Activated CD4-positive, alpha-beta memory T cell treated with anti-CD3 and anti-CD28 coated beads for 36 hours (primary cell): ENCODE results near the gene CAMK1D. TPM values are rescaled to one million over a fixed set of nuclear protein-coding genes. Genes with fewer than 3 reads are reported as not detected.
A peak's percentile ranks its signal among the peaks of the same experiment; 100 is the strongest.
"Not testable (repeated sequence)": the region's sequence is repeated elsewhere in the genome, so short reads cannot be mapped to it uniquely, and the experiment has no call there.

Experiments
- CTCF ChIA-PET: fragments of 350-600 bp; sonication (Branson Sonifier 250); formaldehyde crosslinking; loops from one replicate; lab custom pipeline; 2021; ENCODE audit warnings: antibody characterized with exemption, inconsistent platforms; lab: Charles Lee
- POLR2A ChIA-PET: fragments of 350-600 bp; sonication (Branson Sonifier 250); formaldehyde crosslinking; loops from one replicate; lab custom pipeline; 2021; ENCODE audit warnings: antibody characterized with exemption; lab: Charles Lee
- DNase-seq: peaks from one replicate; pipeline ENCODE4 v3.0.0-alpha.2; 2020
- H3K27ac Mint-ChIP-seq: one replicate; pipeline ENCODE4 v1.8.0; 2021; ENCODE audit warnings: mixed read lengths
- H3K27me3 Mint-ChIP-seq: one replicate; pipeline ENCODE4 v1.8.0; 2021; ENCODE audit warnings: mixed read lengths
- H3K36me3 Mint-ChIP-seq: one replicate; pipeline ENCODE4 v1.8.0; 2021; ENCODE audit warnings: mixed read lengths
- H3K4me1 Mint-ChIP-seq: one replicate; pipeline ENCODE4 v1.8.0; 2021; ENCODE audit warnings: low read depth, mixed read lengths
- H3K4me3 Mint-ChIP-seq: one replicate; pipeline ENCODE4 v1.8.0; 2021; ENCODE audit warnings: mild to moderate bottlenecking, mixed read lengths
- H3K9me3 Mint-ChIP-seq: one replicate; pipeline ENCODE4 v1.8.0; 2021; ENCODE audit warnings: mixed read lengths
- intact Hi-C: fragments of 100-400 bp; cut with micrococcal nuclease; formaldehyde crosslinking; loops from one replicate; pipeline ENCODE4 v1.15.1; 2023
- total RNA-seq, 2 experiments: library from RNA; stranded (reverse); gene quantifications; one replicate each; pipeline ENCODE4 v1.2.3, GENCODE V29; 2021

Gene CAMK1D
- total RNA-seq, 2 experiments from 2014 or later = 17.7 to 17.9 TPM

DNA sequence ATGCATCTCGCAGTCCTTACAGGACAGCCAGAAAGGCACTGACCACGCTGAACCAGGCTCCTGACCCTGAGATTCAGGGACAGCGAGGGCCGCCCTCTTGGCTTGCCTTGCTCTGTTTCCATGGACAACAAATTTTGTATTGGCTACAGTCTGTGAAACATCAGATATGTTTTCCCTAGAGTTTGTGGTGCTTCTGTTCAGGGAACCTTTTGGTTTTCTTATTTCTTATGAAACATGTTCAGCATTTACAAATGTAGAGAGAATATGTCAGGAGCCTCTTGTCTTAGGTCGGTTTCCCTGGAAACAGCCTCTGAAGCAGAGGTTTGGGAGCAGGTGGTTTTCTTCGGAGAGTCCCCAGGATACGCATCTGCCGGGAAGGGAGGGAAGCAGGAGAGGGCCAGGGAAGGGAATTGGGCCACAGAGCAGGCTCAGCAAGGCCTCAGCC, 392.0 kb downstream of the CAMK1D start:
- no peaks in the 10 kb centered on the region for H3K27me3 Mint-ChIP-seq
- ChIA-PET POLR2A (no interaction called here), CTCF (no interaction called here)
- H3K4me3 Mint-ChIP-seq = no peak overlapping the region
- no peak overlapping the region for H3K27ac Mint-ChIP-seq
- H3K4me1 Mint-ChIP-seq = peaks cover 4% of the 10 kb centered on the region
- intact Hi-C loops = no loop called here
- DNase-seq = no peak
- no peaks in the 10 kb centered on the region for H3K9me3 Mint-ChIP-seq
- H3K36me3 Mint-ChIP-seq = no peaks in the 10 kb centered on the region

DNA sequence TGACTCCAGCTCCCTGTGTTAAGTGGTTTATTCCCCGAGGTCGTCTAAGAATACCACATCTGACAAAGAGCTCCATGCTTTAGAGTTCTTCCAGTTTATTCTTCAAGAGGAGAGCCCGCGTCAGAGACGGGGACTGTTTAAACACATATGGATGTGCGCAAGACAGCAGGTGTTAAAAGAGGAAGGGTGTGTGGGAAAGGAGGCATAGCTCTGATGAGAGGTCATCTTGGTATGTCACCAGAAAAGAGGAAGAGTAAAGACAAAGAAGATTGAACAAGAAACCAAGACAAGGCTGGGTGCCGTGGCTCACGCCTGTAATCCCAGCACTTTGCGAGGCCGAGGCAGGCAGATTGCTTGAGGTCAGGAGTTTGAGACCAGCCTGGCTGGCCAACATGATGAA, 393.4 kb downstream of the CAMK1D start:
- intact Hi-C loops = no loop called here
- no peak for DNase-seq
- no peak overlapping the region for H3K4me3 Mint-ChIP-seq
- no peak overlapping the region for H3K27ac Mint-ChIP-seq
- no peaks in the 10 kb centered on the region for H3K27me3 Mint-ChIP-seq
- ChIA-PET CTCF (interaction anchor here (1.2 kb wide), 1 partner anchor 105 kb away, joined by 3 read pairs; no protein-coding TSS in a partner anchor), POLR2A (interaction anchor here (0.8 to 0.9 kb wide), 2 partner anchors 12 to 194 kb away, joined by 3 read pairs; no protein-coding TSS in a partner anchor)
- H3K4me1 Mint-ChIP-seq = peaks cover 4% of the 10 kb centered on the region
- no peaks in the 10 kb centered on the region for H3K9me3 Mint-ChIP-seq
- no peaks in the 10 kb centered on the region for H3K36me3 Mint-ChIP-seq

- CTCF ChIA-PET, H3K27ac Mint-ChIP-seq, H3K9me3 Mint-ChIP-seq, H3K27me3 Mint-ChIP-seq, DNase-seq, H3K4me1 Mint-ChIP-seq, H3K4me3 Mint-ChIP-seq, H3K36me3 Mint-ChIP-seq, intact Hi-C loops: not testable (repeated sequence)
- POLR2A ChIA-PET = interaction anchor here (0.8 to 0.9 kb wide), 2 partner anchors 13 to 193 kb away, joined by 3 read pairs; no protein-coding TSS in a partner anchor
These were observed 394.1 kb downstream of the CAMK1D start for GRCh38 chr10:12743466-12743865.

DNA sequence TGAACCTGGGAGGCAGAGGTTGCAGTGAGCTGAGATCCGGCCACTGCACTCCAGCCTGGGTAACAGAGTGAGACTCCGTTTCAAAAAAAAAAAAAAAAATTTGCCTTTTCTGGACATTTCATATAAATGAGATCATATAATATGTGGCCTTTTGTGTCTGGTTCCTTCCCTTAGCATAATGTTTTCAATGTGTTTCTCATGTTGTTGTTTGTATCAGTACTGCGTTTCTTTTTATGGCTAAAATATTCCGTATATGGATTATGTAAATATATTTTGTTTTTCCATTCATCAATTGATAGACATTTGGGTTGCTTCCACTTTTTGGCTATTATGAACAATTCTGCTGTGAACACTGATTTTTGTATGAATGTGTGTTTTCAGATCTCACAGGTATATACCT, 394.6 kb downstream of the CAMK1D start:
- POLR2A ChIA-PET = no interaction called here
- CTCF ChIA-PET = no interaction called here
- Mint-ChIP-seq H3K9me3 (no peaks in the 10 kb centered on the region), H3K27me3 (no peaks in the 10 kb centered on the region), H3K27ac (no peak overlapping the region), H3K4me3 (no peak overlapping the region), H3K4me1 (peaks cover 4% of the 10 kb centered on the region), H3K36me3 (no peaks in the 10 kb centered on the region)
- intact Hi-C loops = no loop called here
- DNase-seq = no peak

DNA sequence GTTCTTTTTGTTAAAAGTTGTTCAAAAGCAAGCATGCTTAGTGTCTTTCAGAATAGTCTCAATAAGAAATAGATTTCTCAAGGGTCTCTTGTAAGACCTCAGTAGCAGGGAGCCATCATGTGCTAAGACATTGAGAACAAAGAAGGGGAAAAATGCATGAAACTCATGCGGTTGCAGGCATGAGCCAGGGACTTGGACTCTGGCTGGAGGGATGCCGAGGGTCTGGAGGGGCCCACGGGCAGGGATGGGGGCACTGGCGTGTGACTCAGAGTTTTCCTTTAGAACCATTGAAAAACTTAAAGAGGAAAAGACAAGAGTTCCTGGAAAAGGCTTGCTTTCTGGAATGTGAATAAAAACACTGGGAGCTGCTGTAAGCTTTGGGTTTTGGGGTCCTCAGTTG, 398.8 kb downstream of the CAMK1D start:
- H3K36me3 Mint-ChIP-seq = no peaks in the 10 kb centered on the region
- POLR2A ChIA-PET = no interaction called here
- CTCF ChIA-PET = no interaction called here
- peaks cover 4% of the 10 kb centered on the region for H3K4me1 Mint-ChIP-seq
- no peak for DNase-seq
- no peak overlapping the region for H3K27ac Mint-ChIP-seq
- no peaks in the 10 kb centered on the region for H3K27me3 Mint-ChIP-seq
- no peaks in the 10 kb centered on the region for H3K9me3 Mint-ChIP-seq
- no peak overlapping the region for H3K4me3 Mint-ChIP-seq
- intact Hi-C loops = no loop called here

DNA sequence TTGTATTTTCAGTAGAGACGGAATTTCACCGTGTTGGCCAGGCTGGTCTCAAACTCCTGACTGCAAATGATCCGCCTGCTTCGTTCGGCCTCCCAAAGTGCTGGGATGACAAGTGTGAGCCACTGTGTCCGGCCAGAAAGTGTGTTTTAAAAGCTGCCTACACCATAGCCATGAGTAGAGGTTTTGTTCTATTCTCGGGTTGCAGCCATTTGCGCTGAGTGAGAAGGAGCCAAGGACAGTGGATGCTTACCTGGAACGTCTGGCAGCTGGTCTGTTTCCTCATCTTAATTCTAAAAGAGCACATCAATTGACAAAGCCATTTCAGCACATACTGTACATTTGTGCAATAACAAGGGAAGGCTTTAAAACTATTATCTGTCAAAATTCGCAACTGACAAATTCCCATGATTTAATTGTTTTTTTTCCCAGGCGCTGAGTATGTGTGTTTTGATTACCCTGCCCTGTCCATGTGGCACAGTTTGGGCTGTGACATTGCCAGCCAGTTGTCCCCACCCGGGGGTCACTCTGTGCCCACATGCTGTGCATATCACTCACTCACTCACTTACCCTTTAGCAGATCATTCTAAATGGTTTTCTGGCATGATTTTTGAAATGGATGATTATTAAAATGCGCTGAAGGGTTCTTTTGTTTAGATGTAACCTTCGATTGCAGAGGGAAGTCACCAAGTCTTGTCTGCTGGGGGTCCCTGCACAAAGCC, 400.6 kb downstream of the CAMK1D start:
- intact Hi-C loops = no loop called here
- Mint-ChIP-seq H3K36me3 (no peaks in the 10 kb centered on the region), H3K4me1 (no peaks in the 10 kb centered on the region), H3K27ac (no peak overlapping the region), H3K27me3 (no peaks in the 10 kb centered on the region), H3K4me3 (no peak overlapping the region), H3K9me3 (no peaks in the 10 kb centered on the region)
- ChIA-PET POLR2A (no interaction called here), CTCF (no interaction called here)
- no peak for DNase-seq

DNA sequence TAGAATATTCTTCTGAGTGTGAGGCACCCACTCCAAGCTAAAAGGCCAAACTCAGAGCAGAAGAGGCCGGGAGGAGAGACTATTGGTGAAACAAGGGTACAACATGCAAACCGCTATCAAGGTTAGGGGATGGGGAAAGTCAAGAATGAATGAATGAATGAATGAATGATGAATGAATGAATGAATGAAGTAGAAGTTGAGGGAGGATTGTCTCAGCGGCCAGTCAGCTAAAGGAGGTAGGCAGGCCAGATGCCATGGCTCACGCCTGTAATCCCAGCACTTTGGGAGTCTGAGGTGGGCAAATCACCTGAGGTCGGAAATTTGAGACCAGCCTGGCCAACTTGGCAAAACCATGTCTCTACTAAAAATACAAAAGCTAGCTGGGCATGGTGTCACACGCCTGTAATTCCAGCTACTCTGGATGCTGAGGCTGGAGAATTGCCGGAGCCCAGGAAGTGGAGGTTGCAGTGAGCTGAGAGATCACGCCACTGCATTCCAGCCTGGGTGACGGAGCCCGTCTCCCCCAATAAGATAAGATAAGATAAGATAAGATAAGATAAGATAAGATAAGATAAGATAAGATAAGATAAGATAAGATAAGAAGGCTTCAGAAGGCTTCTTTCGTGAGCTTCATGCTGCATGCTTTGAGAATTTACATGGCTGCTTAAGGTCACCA, 401.3 kb downstream of the CAMK1D start:
- H3K36me3 Mint-ChIP-seq = no peaks in the 10 kb centered on the region
- H3K4me3 Mint-ChIP-seq = no peak overlapping the region
- no peaks in the 10 kb centered on the region for H3K4me1 Mint-ChIP-seq
- no peak for DNase-seq
- intact Hi-C loops = no loop called here
- no peaks in the 10 kb centered on the region for H3K9me3 Mint-ChIP-seq
- H3K27me3 Mint-ChIP-seq = no peaks in the 10 kb centered on the region
- ChIA-PET CTCF (no interaction called here), POLR2A (no interaction called here)
- H3K27ac Mint-ChIP-seq = no peak overlapping the region

- ChIA-PET CTCF (no interaction called here), POLR2A (no interaction called here)
- Mint-ChIP-seq H3K27me3 (no peaks in the 10 kb centered on the region), H3K4me3 (no peak overlapping the region), H3K9me3 (no peaks in the 10 kb centered on the region), H3K4me1 (no peaks in the 10 kb centered on the region), H3K27ac (no peak overlapping the region), H3K36me3 (peaks cover 1% of the 10 kb centered on the region)
- no peak for DNase-seq
- intact Hi-C loops = no loop called here
These were observed 405.7 kb downstream of the CAMK1D start for GRCh38 chr10:12755075-12755474.

- no peaks in the 10 kb centered on the region for H3K4me1 Mint-ChIP-seq
- H3K27ac Mint-ChIP-seq = no peak overlapping the region
- H3K36me3 Mint-ChIP-seq = peaks cover 12% of the 10 kb centered on the region
- no peak overlapping the region for H3K4me3 Mint-ChIP-seq
- ChIA-PET CTCF (interaction anchor here (0.8 to 2.6 kb wide), 3 partner anchors 19 to 39 kb away, joined by 3 to 12 read pairs (median 3); no protein-coding TSS in a partner anchor), POLR2A (interaction anchor here (1.0 kb wide), 1 partner anchor 30 kb away, joined by 4 read pairs; no protein-coding TSS in a partner anchor)
- peak; percentile 15 for DNase-seq
- intact Hi-C loops = no loop called here
- no peaks in the 10 kb centered on the region for H3K9me3 Mint-ChIP-seq
- H3K27me3 Mint-ChIP-seq = no peaks in the 10 kb centered on the region
These were observed 408.0 kb downstream of the CAMK1D start for GRCh38 chr10:12757351-12757750.

DNA sequence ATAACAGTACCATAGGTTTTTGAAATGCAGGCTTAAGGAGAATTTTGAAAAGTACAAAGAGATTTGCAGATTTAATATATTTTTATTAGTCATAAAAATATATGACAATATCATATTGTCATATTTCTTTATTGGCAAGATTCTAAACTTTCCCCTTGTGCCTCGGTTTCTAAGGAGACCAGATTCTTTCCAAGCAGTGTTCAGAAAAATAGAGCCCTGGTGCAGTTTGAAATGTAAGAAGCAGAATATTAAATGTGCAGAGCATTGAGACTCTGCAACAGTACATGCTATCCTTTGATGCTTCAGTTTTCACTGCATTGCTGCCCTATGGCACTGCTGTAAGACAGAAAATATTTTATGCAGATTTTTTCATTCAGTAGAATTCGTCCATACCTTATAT, 408.9 kb downstream of the CAMK1D start:
- no peak for DNase-seq
- Mint-ChIP-seq H3K4me3 (no peak overlapping the region), H3K4me1 (no peaks in the 10 kb centered on the region), H3K9me3 (no peaks in the 10 kb centered on the region), H3K27me3 (no peaks in the 10 kb centered on the region), H3K27ac (no peak overlapping the region), H3K36me3 (peaks cover 12% of the 10 kb centered on the region)
- intact Hi-C loops = no loop called here
- ChIA-PET CTCF (interaction anchor here (1.2 to 2.6 kb wide), 2 partner anchors 18 to 25 kb away, joined by 3 to 12 read pairs; no protein-coding TSS in a partner anchor), POLR2A (no interaction called here)

GRCh38 chr10:12766223-12766622, 416.9 kb downstream of the CAMK1D start:
- ChIA-PET POLR2A (no interaction called here), CTCF (interaction anchor here (0.8 kb wide), 1 partner anchor 16 kb away, joined by 3 read pairs; no protein-coding TSS in a partner anchor)
- Mint-ChIP-seq H3K36me3 (peaks cover 24% of the 10 kb centered on the region), H3K27ac (no peak overlapping the region), H3K4me3 (no peak overlapping the region), H3K4me1 (no peaks in the 10 kb centered on the region), H3K27me3 (no peaks in the 10 kb centered on the region), H3K9me3 (no peaks in the 10 kb centered on the region)
- intact Hi-C loops = no loop called here
- DNase-seq = no peak
